DND-41 (cell line): ENCODE measurements around the gene KY.

Experiments
- ATAC-seq: fragments of 200-7000 bp; cut with Tn5 transposase; 3 replicates; pipeline ENCODE4 v1.9.1; 2021; ENCODE audit warnings: low read depth; ENCODE audit not compliant: insufficient read depth
- DNase-seq: peaks from one replicate; pipeline ENCODE4 v3.0.0-alpha.2; 2020
- H2AFZ ChIP-seq: 2 replicates; pipeline ENCODE4 v1.6.0; 2012; ENCODE audit warnings: low read depth, low read length
- H3K27ac ChIP-seq: 2 replicates; pipeline ENCODE4 v1.5.1; 2012; ENCODE audit warnings: low read length, inconsistent platforms
- H3K27me3 ChIP-seq: fragments of 200-600 bp; sonication (generic); 2 replicates; pipeline ENCODE4 v1.6.0; 2012; ENCODE audit warnings: low read length, mild to moderate bottlenecking, inconsistent platforms; ENCODE audit not compliant: insufficient read depth, poor library complexity
- H3K36me3 ChIP-seq: 2 replicates; pipeline ENCODE4 v1.5.1; 2012; ENCODE audit warnings: low read length, inconsistent platforms; ENCODE audit not compliant: insufficient read depth
- H3K4me1 ChIP-seq: 2 replicates; pipeline ENCODE4 v1.5.1; 2012; ENCODE audit warnings: mild to moderate bottlenecking, low read length; ENCODE audit not compliant: insufficient read depth
- H3K4me2 ChIP-seq: 2 replicates; pipeline ENCODE4 v1.6.0; 2012; ENCODE audit warnings: mild to moderate bottlenecking, moderate library complexity, low read length, inconsistent platforms; ENCODE audit not compliant: insufficient read depth
- H3K4me3 ChIP-seq, 2 experiments: fragments of 200-600 bp in 1 of 2; shearing (Covaris generic) in 1 of 2; 2 replicates each; pipeline ENCODE4 v1.5.1; 2012 to 2016; ENCODE audit warnings: inconsistent platforms in 2 of 2, low read length in 2 of 2, mild to moderate bottlenecking in 2 of 2, low read depth in 1 of 2, moderate library complexity in 1 of 2
- H3K79me2 ChIP-seq: 2 replicates; pipeline ENCODE4 v1.6.0; 2012; ENCODE audit warnings: low read length, inconsistent platforms; ENCODE audit not compliant: insufficient read depth
- H3K9ac ChIP-seq: 2 replicates; pipeline ENCODE4 v1.6.0; 2012; ENCODE audit warnings: low read depth, mild to moderate bottlenecking, inconsistent platforms, low read length, moderate library complexity
- H3K9me3 ChIP-seq: 2 replicates; pipeline ENCODE4 v1.5.1; 2012; ENCODE audit warnings: low read length, moderate library complexity, mild to moderate bottlenecking, inconsistent platforms; ENCODE audit not compliant: insufficient read depth, severe bottlenecking
- H4K20me1 ChIP-seq: 2 replicates; pipeline ENCODE4 v1.6.0; 2012; ENCODE audit warnings: low read length; ENCODE audit not compliant: insufficient read depth
- EZH2 ChIP-seq: IDR thresholded peaks from 3 replicates; pipeline ENCODE4 v1.6.1; 2012; ENCODE audit warnings: borderline replicate concordance, low read depth, mild to moderate bottlenecking, moderate library complexity, low read length, inconsistent platforms; ENCODE audit not compliant: severe bottlenecking
- TF ChIP-seq, protein P1 (sequence below): IDR thresholded peaks from 2 replicates; pipeline ENCODE4 v1.5.1; 2012; ENCODE audit warnings: borderline replicate concordance, low read length, moderate library complexity, mild to moderate bottlenecking; ENCODE audit not compliant: poor library complexity, severe bottlenecking; ENCODE audit errors: extremely low read depth

Gene KY

DNA sequence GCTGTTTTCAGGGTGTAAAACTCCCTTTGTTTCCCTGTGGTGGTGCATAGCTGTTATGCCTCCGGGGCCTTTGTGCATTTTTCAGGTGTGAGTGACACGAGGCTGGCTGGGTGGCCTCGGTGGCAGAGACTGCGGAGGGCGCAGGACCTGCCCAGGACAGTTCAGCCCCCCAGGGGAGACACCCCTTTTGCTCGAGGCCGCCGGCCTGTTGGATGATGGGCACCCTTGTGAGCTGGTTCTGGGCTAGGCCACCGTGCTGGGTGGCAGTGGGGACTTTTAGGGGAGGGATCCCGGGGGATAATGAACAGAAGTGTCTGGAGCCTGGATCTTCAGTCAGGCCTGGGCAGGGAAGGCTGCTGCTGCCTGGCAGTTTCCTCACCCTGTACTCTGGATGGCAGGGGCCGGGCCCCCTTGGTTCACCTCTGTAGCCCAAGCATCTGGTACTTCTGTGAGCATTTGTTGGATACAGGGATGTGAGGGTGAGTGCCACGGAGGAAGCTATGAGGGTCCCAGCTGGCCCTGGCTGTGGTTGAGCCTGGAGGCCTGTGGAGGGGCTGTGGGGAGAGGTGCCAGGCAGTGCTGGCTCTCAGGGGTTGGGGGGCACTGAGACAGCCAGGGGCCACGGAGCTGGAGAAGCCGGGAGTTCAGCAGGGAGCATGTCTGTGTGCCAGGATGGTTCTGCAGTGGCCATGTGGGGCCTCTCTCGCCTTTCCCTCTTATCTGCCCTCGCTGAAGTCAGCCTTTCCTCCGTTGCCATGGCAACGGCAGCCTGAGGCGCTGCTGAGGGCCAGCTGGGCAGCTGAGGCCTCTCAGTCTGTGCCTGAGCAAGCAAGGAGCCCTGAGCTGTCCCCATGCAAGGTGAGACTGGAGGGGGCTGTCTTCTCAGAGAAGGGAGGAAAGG lies 49.0 kb downstream of the KY start:
- no peak overlapping the region for H2AFZ ChIP-seq
- H3K4me1 ChIP-seq = peaks cover 4% of the 10 kb centered on the region; the same call in 1 of the 2 replicates
- TF ChIP-seq, protein P1, sequence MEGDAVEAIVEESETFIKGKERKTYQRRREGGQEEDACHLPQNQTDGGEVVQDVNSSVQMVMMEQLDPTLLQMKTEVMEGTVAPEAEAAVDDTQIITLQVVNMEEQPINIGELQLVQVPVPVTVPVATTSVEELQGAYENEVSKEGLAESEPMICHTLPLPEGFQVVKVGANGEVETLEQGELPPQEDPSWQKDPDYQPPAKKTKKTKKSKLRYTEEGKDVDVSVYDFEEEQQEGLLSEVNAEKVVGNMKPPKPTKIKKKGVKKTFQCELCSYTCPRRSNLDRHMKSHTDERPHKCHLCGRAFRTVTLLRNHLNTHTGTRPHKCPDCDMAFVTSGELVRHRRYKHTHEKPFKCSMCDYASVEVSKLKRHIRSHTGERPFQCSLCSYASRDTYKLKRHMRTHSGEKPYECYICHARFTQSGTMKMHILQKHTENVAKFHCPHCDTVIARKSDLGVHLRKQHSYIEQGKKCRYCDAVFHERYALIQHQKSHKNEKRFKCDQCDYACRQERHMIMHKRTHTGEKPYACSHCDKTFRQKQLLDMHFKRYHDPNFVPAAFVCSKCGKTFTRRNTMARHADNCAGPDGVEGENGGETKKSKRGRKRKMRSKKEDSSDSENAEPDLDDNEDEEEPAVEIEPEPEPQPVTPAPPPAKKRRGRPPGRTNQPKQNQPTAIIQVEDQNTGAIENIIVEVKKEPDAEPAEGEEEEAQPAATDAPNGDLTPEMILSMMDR = no peak
- no peak for TF ChIP-seq EZH2
- ATAC-seq (no peak), DNase-seq (no peak)
- no peak overlapping the region for H3K9ac ChIP-seq
- no peaks in the 10 kb centered on the region for H3K36me3 ChIP-seq
- H3K27me3 ChIP-seq = no peaks in the 10 kb centered on the region
- H3K79me2 ChIP-seq = no peaks in the 10 kb centered on the region
- no peak overlapping the region for H3K4me2 ChIP-seq
- no peaks in the 10 kb centered on the region for H3K9me3 ChIP-seq
- no peaks in the 10 kb centered on the region; the same call in 1 of the 2 replicates for H4K20me1 ChIP-seq
- H3K4me3 ChIP-seq = no peak overlapping the region
- H3K27ac ChIP-seq = no peak overlapping the region

DNA sequence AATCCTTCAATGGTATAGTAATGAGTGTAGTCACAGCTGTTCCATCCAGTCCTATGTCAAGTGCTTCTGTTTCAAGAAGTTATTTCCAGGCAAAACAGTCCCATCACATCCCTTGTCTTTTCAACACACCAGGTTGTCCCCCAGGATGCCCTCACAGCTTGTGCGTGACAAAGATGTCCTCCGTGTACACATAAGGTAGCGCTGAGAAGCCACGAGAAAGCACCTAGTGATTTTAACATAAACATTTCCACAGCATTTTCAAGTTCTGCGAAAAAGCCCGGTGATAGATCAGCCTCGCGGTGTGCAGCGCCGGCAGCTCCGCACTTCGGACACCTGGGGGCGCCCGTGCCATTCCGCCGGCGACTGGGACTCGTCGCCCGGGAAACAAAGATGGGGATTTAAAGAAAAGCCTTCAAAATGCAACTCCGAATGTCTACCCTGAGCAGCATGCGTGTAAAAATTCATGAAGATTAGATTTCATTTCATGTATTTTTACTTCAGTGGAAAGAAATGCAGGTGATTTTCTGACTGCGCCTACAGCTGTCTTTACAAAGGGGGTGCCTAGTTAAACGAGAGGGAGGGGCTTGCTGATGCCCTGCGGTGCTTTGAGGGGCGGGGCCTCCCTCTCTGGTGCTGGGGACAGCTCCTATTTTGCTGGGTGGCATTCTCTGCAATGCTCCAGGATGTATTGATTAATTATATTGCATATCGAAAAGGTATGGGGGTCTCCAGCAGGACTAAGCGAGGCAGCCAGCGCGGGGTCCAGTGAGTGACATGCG lies 49.9 kb downstream of the KY start:
- Histone ChIP-seq H3K27ac (no peak overlapping the region), H3K36me3 (no peaks in the 10 kb centered on the region), H3K4me2 (peak overlapping the region; percentile 25; the same call in 1 of the 2 replicates), H3K79me2 (no peaks in the 10 kb centered on the region), H2AFZ (no peak overlapping the region), H3K4me1 (peaks cover 4% of the 10 kb centered on the region; the same call in 1 of the 2 replicates), H4K20me1 (no peaks in the 10 kb centered on the region; the same call in 1 of the 2 replicates), H3K27me3 (no peaks in the 10 kb centered on the region), H3K4me3 (no peak overlapping the region), H3K9me3 (no peaks in the 10 kb centered on the region), H3K9ac (no peak overlapping the region)
- peak; percentile 66 for DNase-seq
- ATAC-seq = peak; percentile 90
- no peak for TF ChIP-seq EZH2
- TF ChIP-seq, protein P1 = peak; percentile 93

DNA sequence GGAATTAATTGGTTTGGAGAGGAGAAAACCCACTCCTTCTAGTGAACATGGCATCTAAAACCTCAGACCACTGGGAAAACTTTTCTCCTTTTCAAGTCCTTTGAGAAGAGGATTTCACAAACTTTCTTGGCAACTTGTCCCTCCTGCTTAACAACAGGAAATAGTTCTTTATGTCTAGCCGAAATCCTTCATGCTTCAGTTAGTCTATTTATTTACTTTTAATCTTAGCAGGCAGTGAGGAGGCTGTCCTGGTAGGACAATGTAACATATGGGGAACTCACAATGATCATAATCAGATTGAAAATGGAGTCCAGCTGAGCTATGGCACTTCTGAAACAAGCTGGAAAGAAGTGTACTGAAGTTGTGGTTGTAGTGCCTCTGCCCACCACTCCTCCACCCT lies 50.6 kb downstream of the KY start:
- ATAC-seq (no peak), DNase-seq (no peak)
- no peak overlapping the region for H3K9ac ChIP-seq
- TF ChIP-seq, protein P1 = no peak
- no peak for TF ChIP-seq EZH2
- no peaks in the 10 kb centered on the region for H3K36me3 ChIP-seq
- no peak overlapping the region for H3K4me3 ChIP-seq
- H3K79me2 ChIP-seq = no peaks in the 10 kb centered on the region
- H3K27ac ChIP-seq = no peak overlapping the region
- no peak overlapping the region for H3K4me2 ChIP-seq
- H3K9me3 ChIP-seq = no peaks in the 10 kb centered on the region
- no peaks in the 10 kb centered on the region; the same call in 1 of the 2 replicates for H4K20me1 ChIP-seq
- H3K27me3 ChIP-seq = no peaks in the 10 kb centered on the region
- no peak overlapping the region for H2AFZ ChIP-seq
- peaks cover 4% of the 10 kb centered on the region; the same call in 1 of the 2 replicates for H3K4me1 ChIP-seq
